NCI-H1048 (cell line): ENCODE data around the gene CDCP1.
A peak's percentile ranks its signal among the peaks of the same experiment; 100 is the strongest.
"Not testable (repeated sequence)": the region's sequence is repeated elsewhere in the genome, so short reads cannot be mapped to it uniquely, and the experiment has no call there.

Experiments
- DNase-seq: peaks from one replicate; lab custom pipeline; 2025; lab: John Stamatoyannopoulos, UW

CDCP1 gene

DNA sequence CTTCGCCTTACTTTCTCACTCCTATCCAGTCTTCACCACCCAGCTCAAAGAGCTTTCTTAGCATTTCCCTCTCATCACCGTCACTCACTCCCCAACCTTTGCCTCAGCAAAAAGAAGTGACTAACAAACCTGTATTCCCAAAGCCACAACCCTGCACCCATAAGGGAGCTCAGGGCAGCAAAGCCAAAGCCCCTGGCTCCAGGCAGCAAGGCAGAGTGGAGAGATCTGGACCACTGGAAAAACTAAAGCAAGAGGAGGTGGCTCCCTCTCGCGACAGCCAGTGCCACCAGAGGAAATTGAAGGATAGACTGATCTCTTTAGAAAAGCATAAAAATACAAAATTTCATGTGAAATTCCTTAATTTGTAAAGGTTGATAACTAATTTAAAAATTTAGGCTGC, 25.1 kb upstream of the CDCP1 start:
- no peak for DNase-seq

DNA sequence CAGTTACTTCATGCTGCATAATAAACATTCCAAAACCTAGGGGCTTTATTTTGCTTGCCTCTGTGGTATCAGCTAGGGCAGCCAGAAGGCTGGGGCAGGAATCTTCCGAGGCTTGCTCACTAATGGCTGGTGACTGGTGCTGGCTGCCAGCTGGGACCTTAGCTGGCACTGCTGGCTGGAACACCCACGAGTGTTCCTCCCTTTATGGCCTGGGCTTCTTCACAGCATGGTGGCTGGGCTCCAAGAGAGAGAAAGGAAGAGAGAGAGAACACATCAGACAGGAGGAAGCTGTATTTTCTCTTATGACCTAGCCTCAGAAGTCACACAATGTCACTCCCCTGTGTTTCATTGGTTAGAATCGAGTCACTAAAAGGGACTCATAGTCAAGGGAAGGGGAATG, 23.9 kb upstream of the CDCP1 start:
- no peak for DNase-seq

DNA sequence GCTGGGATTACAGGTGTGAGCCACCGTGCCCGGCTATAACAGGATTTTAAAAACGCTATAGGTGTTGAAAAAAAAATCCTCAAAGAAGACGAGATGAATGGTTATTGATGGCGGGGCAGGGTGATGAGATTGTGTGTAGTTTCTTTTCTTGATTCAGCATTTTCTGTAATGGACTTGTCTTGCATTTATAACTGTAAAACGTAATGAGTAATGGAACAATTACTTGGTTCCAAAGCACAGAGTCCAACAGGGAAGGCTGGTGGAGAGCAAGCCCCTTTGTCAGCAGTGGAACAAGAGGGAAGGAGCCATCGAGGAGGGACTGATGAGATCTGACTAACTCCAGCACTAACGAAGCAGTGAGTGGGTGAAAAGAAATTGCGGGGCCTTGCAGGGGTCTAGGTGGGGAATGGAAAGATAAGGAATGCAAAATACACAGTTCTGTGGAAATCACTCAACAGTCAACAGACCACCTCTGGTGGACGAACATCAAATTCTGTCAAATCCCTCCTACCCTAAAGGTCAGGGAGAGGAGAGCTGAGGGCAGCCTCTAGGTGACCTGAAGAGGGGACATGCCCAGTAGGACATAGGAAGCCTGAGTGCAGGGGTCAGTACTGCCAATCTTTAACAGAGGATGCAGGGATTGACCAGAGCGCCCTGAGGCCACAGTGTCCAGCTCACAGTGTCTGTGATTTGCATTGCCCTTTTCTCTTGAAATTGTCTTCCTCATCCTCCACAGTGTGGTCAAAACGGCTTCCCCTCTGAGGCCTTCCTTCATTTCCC, 23.1 kb upstream of the CDCP1 start:
- DNase-seq, result no peak

DNA sequence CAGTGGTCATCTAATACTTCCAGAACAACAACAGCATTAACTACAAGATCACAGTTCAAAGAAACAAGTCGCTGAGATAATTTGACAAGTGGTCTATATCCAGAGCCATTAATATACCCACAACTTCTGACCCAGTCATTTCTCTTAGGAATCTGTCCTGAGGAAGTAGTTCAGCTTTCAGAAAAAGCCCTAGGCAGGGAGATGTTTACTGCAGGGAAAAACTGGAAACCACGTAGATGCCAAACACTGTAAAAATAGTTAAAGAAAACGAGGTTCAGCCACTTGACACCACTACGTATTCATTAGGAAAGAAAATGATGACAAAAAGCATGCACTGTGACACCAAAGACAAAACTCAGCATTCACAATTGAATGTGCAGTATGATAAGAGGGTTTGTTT, 22.3 kb upstream of the CDCP1 start:
- no peak for DNase-seq

DNA sequence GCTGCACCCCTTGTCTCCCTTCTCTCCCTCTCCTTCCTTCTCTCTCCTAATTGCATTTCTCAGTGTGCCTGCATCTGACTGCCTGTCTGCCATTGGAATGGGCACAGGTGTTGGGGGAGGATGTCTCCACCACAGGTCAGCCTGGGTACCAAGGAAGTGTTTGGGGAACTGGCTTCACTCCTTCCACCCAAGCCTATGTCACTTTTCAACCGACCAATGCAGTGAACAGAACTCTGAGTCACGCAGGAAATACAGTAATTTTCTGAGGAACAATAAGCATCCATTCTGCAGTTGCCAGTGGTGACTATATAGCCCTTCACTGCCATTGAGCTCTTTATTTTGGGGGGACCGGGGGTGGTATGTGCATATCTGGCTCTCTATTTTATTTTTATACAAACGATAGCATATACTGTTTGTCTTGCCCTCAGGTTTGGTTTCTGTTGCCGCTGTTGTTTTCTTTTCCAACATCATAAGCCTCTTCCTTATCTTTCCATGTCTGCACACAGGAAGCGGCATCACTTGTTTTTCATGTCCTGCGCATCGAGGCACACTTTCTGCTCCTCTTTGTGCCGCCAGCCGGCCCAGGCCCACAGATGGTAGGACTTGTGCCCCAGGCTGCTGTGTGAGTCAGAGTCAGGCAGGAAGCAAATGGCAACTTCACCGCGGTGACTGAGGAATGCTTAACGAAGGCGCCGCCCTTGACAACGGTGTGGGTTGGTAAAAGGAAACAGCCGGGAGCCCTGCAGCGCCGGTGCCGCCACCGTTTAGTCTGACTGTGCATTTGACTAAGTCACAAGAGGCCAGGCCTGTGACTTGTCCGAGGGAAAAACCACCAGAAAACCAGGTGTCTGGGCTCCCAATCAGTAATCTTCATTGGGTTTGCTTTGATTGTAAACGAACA, 21.1 kb upstream of the CDCP1 start:
- DNase-seq, result peak; percentile 87

DNA sequence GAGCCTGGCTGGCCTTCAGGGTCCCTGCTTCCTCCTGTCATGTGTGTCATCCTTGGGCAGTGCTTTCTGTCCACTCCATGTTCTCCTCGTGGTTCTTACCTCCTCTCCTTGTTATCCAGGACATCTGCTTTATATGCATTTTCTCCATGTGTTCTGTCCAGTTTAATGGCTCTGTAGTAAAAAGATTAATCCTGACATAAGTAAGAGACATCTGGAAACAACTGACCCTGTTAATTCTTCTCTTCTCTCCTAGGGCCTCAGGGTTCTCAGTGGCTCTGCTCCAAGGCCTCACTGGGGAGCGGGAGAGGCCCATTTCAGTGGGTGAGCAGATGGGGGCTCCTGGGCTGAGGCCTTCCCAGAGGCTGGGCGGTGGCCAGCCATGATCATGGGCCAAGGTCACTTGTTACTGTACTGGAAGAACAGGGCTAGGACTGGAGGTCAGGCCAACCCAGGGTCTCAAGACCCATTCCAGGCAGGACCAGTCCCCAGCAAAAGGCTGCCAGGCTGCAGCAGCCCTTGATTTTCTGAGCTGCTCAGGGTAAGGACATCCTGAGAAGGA, 20.2 kb upstream of the CDCP1 start:
- no peak for DNase-seq

DNA sequence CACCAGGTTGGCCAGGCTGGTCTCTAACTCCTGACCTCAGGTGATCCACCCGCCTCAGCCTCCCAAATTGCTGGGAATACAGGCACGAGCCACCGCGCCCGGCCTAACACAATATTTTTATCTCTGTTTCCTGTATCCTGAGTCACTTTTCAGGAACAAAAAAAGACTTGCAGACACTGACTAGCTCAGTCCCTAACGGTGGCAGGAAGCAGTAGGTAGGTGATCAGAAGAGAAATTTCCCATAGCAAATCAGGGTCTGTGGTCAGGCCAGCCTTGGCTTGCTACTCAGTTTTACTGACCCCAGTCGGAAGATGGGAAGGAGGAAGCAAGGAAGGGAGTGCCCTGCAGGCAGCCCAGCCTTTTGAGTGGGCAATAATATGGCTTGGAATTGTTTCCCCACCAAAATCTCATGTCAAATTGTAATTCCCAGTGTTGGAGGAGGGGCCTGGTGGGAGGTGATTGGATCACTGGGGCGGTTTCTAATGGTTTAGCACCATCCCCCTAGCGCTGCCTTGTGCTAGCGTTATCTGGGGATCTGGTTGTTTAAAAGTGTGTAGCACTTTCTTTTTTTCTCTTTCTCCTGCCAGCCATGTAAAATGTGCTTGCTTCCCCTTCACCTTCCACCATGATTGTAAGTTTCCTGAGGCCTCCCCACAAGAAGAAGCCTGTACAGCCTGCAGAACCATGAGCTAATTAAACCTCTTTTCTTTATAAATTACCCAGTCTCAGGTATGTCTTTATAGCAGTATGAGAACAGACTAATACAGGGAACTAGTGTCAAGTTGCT, 19.5 kb upstream of the CDCP1 start:
- no peak for DNase-seq

DNA sequence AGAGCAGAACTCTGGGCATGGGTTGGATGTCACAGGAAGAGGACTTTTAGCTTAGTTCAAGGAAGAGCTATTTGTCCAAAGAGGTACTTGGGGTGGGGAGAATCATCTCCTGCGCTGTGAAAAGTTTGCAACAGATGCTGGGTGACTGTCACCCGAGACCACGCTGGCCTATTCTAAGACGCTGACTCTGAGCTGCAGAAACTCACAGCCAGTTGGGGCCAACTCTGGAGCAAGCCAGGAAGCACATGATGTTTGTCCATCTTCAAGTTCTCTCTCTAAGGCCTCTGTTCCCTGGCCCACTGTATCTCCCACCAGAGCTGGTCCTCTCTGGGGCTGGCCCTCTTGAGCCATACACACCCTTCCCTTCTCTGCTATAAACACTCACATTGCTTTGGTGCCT, 17.9 kb upstream of the CDCP1 start:
- DNase-seq, result no peak

DNA sequence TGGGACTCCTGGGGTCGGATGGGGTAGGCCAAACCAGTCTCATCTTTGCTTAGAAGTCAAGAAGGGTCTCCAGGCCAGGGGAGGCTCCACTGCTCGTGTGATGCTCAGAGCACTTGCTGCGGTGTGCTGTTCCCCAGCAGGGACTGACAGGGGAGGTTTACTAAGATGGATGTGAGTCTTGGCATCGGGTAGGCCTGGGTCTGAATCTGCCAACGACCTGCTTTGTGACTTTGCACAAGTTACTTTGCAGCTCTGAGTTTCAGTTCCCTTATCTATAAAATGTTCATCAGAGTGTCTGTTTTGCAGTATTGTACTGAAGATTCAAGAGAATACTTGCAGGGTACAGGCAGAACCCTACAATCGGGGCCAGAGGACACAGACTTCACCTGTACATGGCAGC, 17.3 kb upstream of the CDCP1 start:
- no peak for DNase-seq

DNA sequence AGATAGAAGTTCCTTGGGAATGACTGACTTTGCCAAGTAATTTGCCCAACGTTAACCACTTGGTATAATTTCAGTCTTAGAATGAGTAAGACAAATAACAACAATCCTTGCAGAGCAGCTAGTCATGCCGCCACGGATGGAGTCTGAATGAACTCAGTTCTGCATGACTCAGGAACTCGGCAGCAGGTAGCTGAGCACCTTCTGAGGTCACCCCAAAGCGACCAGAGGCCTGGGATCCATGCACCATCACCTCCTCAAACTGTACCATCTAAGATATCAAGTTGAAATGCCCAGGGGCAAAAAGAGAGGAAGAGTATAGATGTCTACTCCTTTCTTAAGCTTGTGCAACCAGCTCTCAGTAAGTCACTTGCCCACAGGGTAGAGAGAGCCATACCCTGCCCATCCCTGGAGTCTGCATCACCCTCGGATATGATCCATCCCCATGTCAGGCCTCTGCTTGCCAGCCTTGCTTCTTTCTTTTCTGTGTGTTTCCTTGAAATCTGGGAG, 8.5 kb upstream of the CDCP1 start:
- DNase-seq, result no peak

DNA sequence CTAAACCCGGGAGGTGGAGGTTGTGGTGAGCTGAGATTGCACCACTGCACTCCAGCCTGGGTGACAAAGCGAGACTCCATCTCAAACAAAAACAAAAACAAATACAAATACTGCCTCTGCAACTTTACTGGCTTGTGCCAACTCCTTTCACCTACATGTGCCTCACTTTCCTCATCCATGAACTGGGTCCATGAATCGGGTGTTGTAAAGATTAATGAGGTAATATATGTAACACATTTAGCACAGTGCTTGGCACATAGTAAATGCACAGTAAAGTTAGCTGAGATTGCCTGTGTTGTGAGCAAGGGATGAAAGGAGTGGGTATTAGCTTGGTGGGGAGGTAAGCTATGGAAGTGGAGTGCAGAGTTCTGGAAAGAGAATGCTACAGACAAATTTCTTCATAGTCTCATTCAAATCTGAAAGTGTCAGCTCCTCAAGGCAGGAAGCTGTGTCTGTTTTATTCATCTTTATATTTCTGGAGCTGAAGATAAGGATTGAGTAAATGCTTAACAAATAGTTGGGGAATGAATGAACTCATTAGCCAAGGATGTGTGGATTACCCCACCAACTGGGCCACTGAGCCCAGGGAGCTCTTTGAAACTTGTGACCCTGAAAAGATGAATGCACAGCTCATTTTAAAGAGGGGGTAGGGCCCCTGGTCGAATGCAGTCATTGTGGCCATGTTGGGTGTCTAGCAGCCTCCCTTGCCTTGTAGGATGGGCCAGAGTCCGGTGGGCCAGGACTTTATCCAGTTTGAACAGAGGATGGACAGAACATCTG, 7.7 kb upstream of the CDCP1 start:
- no peak for DNase-seq

DNA sequence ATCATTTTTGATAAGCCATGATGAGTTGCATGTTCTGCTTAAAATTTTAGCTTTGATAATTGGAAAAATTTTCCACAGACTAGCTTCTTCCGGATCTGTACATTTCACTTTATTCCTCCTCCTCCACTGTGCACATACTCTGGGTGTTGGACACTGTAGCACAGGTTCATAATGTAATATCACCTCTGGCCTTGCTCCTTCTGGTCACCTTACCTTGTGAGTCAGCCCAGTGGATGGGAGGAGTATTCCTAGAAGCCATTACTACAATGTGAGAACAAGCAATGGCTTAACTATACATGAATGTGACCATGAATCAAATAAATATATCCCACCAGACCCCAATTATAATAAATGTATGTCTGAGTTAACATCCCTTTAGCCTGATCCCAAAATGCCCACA, 6.1 kb upstream of the CDCP1 start:
- DNase-seq, result no peak

DNA sequence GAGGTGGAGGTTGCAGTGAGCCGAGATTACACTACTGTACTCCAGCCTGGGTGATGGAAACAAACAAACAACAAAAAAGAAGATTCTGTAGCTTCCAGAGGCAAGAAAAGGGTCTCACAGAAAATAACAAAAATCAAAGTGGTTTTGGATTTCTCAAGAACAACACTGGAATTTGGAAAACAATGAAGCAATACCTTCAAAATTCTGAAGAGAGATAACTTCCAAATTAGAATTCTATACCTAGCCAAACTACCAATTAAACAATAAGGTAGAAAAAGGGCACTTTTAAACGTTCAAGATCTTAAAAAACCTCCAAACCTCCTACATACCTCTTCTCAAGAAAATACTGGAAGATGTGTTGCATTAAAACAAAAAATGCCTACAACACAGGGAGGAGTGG, 4.9 kb upstream of the CDCP1 start:
- no peak for DNase-seq

DNA sequence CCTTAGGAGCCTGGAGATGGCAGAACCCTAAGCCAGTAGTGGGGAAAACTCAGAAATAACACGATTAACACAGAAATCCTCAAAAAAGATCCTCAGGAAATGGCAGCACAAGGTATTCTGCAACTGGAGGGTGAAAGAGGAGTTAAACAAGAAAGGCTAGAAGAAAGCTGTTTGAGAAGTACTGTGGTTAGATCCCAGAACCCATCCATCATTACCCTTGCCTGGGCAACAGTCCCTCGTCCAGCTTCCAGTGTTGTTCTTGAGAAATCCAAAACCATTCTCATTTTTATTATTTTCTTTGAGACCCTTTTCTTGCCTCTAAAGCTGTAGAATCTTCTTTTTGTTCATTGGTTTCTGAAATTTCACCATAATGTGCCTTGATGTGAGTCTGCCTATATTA, 2.7 kb upstream of the CDCP1 start:
- DNase-seq, result no peak

DNA sequence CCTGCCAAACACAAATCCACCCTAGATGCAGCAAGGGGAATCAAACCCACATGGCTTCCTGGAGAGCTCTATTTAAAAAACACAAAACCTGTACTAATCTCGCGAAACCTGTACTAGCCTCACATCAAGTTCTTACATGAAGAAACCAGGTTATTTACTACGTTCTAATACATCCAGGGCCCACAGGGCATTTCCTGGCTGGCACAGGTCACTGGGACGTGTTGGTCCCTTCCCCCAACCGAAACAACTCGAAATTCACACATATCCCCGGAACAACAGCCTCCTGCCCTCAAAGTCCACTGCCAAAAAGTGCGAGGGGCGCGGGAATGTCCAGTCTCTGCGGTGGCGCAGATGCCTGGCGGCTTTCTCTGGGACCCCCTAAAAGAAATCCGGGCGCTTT, 955 bp downstream of the CDCP1 start:
- DNase-seq, result no peak

DNA sequence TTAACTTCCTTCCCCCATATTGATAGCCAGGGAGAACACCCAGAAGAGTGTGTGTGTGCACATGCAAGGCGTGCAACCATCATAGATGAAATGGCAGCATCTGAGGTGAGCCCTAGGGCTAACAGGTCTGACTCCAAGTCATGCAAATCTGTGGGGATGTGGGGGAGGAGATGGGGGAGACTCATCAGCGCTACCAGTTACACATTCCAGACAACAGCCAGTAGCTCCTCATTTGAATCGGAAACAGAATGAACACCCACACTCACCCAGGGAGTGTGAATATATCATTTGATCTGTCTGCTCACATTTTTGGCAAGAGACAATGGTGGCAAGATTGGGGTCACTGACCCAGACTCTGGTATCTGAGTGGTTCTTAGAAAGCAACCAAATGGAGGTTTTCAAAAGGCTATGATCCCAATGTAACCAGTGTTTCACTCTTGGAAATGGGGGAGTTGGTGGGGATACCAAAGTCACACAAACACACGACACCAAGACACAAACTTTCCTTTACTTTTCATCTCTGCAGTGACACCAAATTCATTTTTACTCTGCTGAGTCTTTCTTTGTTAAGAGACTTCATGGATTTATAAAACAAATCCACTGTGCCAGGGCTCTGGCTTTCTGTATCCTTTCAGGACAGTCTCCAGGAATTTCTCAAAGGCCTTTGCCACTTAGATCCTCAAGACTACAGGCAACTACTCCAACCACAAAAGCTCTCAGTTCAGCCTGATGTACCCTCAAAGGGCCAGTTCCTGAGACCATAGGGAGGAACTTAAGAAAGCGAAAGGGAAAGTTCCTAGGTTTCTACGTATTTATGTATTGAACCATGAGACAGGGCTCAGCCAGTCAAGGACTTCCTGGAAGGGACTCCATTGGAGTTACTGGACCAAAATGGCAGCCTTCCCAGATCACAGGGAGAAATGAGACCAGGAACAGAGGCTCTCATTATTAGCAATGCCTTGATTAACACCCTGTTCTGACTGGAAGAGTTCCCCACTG, 2.2 kb downstream of the CDCP1 start:
- DNase-seq, result peak; percentile 52

DNA sequence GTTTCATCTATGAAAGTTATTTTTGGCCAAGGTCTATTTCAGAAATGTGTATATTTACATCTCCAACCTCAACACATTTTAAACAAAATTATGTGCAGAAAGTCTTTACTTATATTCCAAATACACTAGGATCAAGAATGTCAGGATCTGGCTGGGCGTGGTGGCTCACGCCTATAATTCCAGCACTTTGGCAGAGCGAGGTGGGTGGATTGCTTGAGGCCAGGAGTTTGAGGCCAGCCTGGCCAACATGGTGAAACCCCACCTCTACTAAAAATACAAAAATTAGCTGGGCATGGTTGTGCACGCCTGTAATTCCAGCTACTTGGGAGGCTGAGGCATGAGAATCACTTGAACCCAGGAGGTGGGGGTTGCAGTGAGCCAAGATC, 5.4 kb downstream of the CDCP1 start:
- DNase-seq, result not testable (repeated sequence)

DNA sequence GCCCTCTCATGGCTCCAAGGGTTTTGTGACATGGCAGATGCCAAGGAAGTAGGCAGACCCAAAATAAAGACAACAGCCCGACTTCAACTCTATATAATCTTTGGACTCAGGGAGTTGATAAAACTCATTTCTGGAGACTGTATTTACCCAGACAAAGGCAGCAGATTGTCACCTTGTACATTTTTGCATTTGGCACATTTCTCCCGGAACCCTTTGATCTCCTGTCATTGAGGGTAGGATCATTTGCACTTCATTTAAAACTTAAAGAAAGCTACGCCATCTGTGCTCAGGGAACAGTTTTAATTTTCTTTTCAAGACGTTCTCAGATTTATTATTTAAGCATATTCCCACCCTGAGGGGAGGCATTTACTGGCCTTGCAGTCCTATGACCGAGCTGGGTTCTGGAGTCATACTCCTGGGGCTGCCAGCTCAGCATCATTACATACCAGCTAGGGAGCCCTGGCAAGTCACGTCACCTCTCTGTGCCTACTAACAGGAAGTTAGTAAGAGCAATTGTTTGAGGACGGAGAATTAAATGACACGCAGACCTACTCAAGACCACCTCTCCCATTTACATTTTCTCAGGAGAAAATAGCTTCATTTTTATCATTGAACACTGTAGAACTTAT, 5.9 kb downstream of the CDCP1 start:
- no peak for DNase-seq

DNA sequence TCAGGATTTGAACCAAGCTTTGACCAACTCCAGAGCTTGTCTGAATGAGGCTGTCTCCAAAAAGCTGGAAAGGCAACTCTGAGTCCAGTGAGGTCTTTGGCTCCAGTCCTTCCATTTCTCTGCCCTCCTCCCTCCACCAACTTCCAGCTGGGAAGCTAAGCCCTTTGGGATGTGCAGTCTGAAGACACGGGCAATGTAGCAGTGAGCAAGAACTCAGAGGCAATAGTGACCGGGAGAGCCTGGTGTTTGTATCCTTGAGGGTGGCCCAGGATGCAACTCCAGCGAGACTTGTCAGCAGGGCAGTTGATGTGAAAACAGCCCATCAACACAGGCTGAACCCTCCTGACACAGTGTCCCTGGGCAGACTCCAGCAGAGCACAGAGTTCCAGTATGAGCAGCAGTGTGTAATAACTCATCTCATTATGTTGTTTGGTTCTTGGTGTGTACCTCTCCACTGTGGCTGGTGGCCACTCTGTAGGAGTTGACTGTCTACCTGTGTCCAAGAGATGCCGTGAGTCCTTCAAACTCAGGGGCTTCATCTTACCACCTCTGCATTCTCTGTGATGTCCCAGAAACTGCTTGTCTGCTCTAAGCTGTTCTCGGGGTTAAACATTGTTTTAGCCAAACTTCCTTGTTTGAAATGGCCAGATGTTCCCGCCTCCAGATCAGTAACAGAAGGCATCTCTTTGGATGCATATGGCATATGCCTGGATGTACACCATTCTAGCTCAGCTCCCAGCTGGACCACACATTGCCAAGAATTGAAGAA, 6.6 kb downstream of the CDCP1 start:
- DNase-seq, result no peak
